Fibroblast of lung (primary cell): Measurements from ENCODE around the gene SERPINB7. TPM values are rescaled to one million over a fixed set of nuclear protein-coding genes. Genes with fewer than 3 reads are reported as not detected.

Experiments
- DNase-seq, 2 donors: peaks; one replicate each; pipeline versions ENCODE4 v3.0.0 to v3.0.0-alpha.2; 2010; ENCODE audit warnings: low read depth in 2 of 2
- H2AFZ ChIP-seq: 2 replicates; pipeline ENCODE4 v1.5.1; 2012; ENCODE audit warnings: low read length, control low read depth, inconsistent platforms
- H3K27ac ChIP-seq: 2 replicates; pipeline ENCODE4 v1.5.1; 2011; ENCODE audit warnings: low read length, control low read depth; ENCODE audit not compliant: insufficient read depth
- H3K27me3 ChIP-seq: 2 replicates; pipeline ENCODE4 v1.5.1; 2011; ENCODE audit warnings: mild to moderate bottlenecking, low read length; ENCODE audit not compliant: control insufficient read depth, insufficient read depth
- H3K36me3 ChIP-seq: 2 replicates; pipeline ENCODE4 v1.5.1; 2011; ENCODE audit warnings: low read length; ENCODE audit not compliant: control insufficient read depth, insufficient read depth
- H3K4me1 ChIP-seq: 2 replicates; pipeline ENCODE4 v1.5.1; 2011; ENCODE audit warnings: low read length; ENCODE audit not compliant: control insufficient read depth, insufficient read depth; ENCODE audit errors: extremely low read depth
- H3K4me2 ChIP-seq: 2 replicates; pipeline ENCODE4 v1.5.1; 2011; ENCODE audit warnings: low read length, control low read depth; ENCODE audit not compliant: insufficient read depth; ENCODE audit errors: extremely low read depth
- H3K4me3 ChIP-seq, 4 experiments: fragments of 200-600 bp in 1 of 4; sonication (generic) in 1 of 4; replicated peaks in 1 of 4; 2 replicates each; pipeline ENCODE4 v1.5.1; 2011 to 2016; ENCODE audit warnings: low read length in 4 of 4, low read depth in 3 of 4, mild to moderate bottlenecking in 3 of 4, control low read depth in 2 of 4, inconsistent platforms in 1 of 4, mixed read lengths in 1 of 4; ENCODE audit not compliant: insufficient read depth in 1 of 4; ENCODE audit errors: control extremely low read depth in 1 of 4
- H3K79me2 ChIP-seq: 2 replicates; pipeline ENCODE4 v1.5.1; 2012; ENCODE audit warnings: mild to moderate bottlenecking, low read length, inconsistent platforms; ENCODE audit not compliant: control insufficient read depth, insufficient read depth
- H3K9ac ChIP-seq: 2 replicates; pipeline ENCODE4 v1.5.1; 2011; ENCODE audit warnings: mild to moderate bottlenecking, low read length, control low read depth; ENCODE audit not compliant: insufficient read depth
- H3K9me3 ChIP-seq: 2 replicates; pipeline ENCODE4 v1.5.1; 2012; ENCODE audit warnings: low read depth, low read length; ENCODE audit not compliant: control insufficient read depth, insufficient read depth
- H4K20me1 ChIP-seq: 2 replicates; pipeline ENCODE4 v1.5.1; 2011; ENCODE audit warnings: low read length; ENCODE audit not compliant: control insufficient read depth, insufficient read depth; ENCODE audit errors: extremely low read depth
- EZH2 ChIP-seq: IDR thresholded peaks from 2 replicates; pipeline ENCODE4 v1.5.1; 2012; ENCODE audit warnings: low read length, control low read depth, mild to moderate bottlenecking; ENCODE audit errors: missing control alignments
- polyA plus RNA-seq, 2 donors: library from polyadenylated mRNA; depleted of rRNA in 1 of 2; stranded (reverse) in 1 of 2; unstranded in 1 of 2; fragments of >200 nt; gene quantifications; 2 replicates each; pipeline ENCODE4 v1.2.1, GENCODE V29; 2011 to 2012; ENCODE audit warnings: missing spikeins in 1 of 2
- total RNA-seq: library from RNA; depleted of rRNA; stranded (reverse); fragments of >200 nt; gene quantifications from 2 replicates; pipeline ENCODE4 v1.2.1, GENCODE V29; 2014
- TF ChIP-seq, protein P1 (sequence below), 2 donors: IDR thresholded peaks in 1 of 2; conservative IDR thresholded peaks in 1 of 2; 1 replicate in 1 of 2; 2 replicates in 1 of 2; pipeline ENCODE4 v1.5.1; 2011 to 2012; ENCODE audit warnings: low read length in 2 of 2, control low read depth in 1 of 2, inconsistent platforms in 1 of 2, low read depth in 1 of 2, mild to moderate bottlenecking in 1 of 2

Gene SERPINB7
- total and polyA plus RNA-seq, 2 donors (not counting 1 experiment from before 2014, with no cell fraction given), result 3.0 to 6.7 TPM

DNA sequence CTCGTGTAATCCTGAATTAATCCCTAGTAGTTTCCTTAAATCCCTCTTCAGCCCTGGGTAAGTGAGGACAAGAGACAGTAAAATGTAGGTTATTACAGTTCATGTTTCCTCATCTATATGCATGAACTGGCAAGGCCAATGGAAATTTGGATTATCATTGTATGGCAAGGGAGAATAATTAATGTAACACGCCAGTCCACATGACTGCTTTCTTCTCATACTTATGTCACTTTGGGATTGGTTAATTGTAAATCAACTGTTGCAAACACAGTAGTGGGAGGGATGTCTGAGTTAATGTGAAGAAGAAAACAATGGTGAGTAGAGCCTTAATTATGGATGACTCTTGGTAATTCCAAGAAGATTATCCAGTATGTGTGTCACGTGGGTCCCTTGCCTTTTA, 1.7 kb upstream of the SERPINB7 start:
- Histone ChIP-seq H3K27me3 (no peaks in the 10 kb centered on the region), H3K36me3 (no peaks in the 10 kb centered on the region), H3K4me2 (no peak overlapping the region), H3K27ac (no peak overlapping the region), H3K9ac (no peak overlapping the region), H4K20me1 (no peaks in the 10 kb centered on the region), H3K79me2 (no peaks in the 10 kb centered on the region), H3K9me3 (no peaks in the 10 kb centered on the region), H3K4me3 (no peak overlapping the region), H2AFZ (no peak overlapping the region), H3K4me1 (peaks cover 16% of the 10 kb centered on the region)
- no peak for TF ChIP-seq EZH2
- TF ChIP-seq, protein P1, sequence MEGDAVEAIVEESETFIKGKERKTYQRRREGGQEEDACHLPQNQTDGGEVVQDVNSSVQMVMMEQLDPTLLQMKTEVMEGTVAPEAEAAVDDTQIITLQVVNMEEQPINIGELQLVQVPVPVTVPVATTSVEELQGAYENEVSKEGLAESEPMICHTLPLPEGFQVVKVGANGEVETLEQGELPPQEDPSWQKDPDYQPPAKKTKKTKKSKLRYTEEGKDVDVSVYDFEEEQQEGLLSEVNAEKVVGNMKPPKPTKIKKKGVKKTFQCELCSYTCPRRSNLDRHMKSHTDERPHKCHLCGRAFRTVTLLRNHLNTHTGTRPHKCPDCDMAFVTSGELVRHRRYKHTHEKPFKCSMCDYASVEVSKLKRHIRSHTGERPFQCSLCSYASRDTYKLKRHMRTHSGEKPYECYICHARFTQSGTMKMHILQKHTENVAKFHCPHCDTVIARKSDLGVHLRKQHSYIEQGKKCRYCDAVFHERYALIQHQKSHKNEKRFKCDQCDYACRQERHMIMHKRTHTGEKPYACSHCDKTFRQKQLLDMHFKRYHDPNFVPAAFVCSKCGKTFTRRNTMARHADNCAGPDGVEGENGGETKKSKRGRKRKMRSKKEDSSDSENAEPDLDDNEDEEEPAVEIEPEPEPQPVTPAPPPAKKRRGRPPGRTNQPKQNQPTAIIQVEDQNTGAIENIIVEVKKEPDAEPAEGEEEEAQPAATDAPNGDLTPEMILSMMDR (conservative IDR thresholded peaks at IDR 0.05 in 1 of 2, IDR thresholded peaks at IDR 0.05 in 1 of 2; ENCODE audit: low read depth in 1 of 2, low read length in 2 of 2), result no peak
- DNase-seq, result no peak

DNA sequence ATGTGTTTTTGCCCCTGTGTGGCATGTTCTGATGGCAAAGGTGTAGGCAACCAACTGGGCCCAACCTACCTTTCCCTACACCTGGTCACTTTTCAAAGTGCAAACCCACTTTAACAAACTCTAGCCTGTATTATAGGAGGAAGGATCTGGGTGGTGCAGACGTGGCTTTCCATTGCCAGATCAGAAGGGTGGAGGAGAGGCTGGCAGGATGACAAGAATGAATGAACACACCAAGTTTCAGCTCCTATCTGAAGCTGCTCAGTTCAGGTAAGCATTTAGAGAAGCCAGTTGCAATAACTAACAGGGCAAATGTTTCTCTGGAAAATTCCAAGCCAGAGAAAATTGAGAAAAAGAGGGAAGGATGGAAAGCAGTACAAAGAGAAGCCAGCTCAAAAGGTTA, 707 bp upstream of the SERPINB7 start:
- Histone ChIP-seq H3K4me1 (peaks cover 16% of the 10 kb centered on the region), H3K4me2 (peak overlapping the region; percentile 21), H2AFZ (no peak overlapping the region), H3K9me3 (no peaks in the 10 kb centered on the region), H3K27ac (peak overlapping the region; percentile 6), H4K20me1 (no peaks in the 10 kb centered on the region), H3K27me3 (no peaks in the 10 kb centered on the region), H3K4me3 (no peak overlapping the region), H3K9ac (no peak overlapping the region), H3K79me2 (no peaks in the 10 kb centered on the region), H3K36me3 (no peaks in the 10 kb centered on the region)
- no peak for DNase-seq
- TF ChIP-seq, protein P1 (conservative IDR thresholded peaks at IDR 0.05 in 1 of 2, IDR thresholded peaks at IDR 0.05 in 1 of 2; ENCODE audit: low read depth in 1 of 2, low read length in 2 of 2), result no peak
- TF ChIP-seq EZH2, result no peak

DNA sequence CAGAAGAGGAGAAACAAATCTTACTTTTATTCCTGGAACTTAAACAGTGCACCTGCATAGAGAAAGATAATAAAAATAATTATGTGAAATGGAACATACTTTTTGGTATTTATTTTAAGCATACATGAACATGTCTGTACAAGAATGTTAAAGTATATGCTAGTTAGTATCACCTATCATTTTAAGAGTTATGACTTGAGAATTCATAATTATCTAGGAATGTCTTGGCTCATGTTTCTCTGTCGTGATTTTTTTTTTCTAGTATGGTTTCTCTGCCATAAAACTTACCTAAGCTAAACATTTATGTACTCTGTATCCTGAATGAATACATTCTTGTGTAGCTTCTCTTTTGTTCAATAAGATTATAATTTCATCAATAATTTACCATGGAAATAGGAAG, 4.2 kb downstream of the SERPINB7 start:
- Histone ChIP-seq H4K20me1 (no peaks in the 10 kb centered on the region), H2AFZ (no peak overlapping the region), H3K4me3 (no peak overlapping the region), H3K27ac (no peak overlapping the region), H3K36me3 (no peaks in the 10 kb centered on the region), H3K27me3 (no peaks in the 10 kb centered on the region), H3K4me2 (no peak overlapping the region), H3K9ac (no peak overlapping the region), H3K9me3 (no peaks in the 10 kb centered on the region), H3K79me2 (no peaks in the 10 kb centered on the region), H3K4me1 (peaks cover 14% of the 10 kb centered on the region)
- no peak for DNase-seq
- TF ChIP-seq, protein P1 (conservative IDR thresholded peaks at IDR 0.05 in 1 of 2, IDR thresholded peaks at IDR 0.05 in 1 of 2; ENCODE audit: low read depth in 1 of 2, low read length in 2 of 2), result no peak
- TF ChIP-seq EZH2, result no peak
